Activated effector memory CD4-positive, alpha-beta T cell treated with anti-CD3 and anti-CD28 coated beads, Interleukin-2, amount 50 U/mL, for 16 hours (primary cell): Measurements from ENCODE around the gene TSSC4.
A peak's percentile ranks its signal among the peaks of the same experiment; 100 is the strongest.

Experiments used
- DNase-seq: peaks from one replicate; pipeline ENCODE4 v3.0.0-alpha.2; 2020

The TSSC4 gene

DNA sequence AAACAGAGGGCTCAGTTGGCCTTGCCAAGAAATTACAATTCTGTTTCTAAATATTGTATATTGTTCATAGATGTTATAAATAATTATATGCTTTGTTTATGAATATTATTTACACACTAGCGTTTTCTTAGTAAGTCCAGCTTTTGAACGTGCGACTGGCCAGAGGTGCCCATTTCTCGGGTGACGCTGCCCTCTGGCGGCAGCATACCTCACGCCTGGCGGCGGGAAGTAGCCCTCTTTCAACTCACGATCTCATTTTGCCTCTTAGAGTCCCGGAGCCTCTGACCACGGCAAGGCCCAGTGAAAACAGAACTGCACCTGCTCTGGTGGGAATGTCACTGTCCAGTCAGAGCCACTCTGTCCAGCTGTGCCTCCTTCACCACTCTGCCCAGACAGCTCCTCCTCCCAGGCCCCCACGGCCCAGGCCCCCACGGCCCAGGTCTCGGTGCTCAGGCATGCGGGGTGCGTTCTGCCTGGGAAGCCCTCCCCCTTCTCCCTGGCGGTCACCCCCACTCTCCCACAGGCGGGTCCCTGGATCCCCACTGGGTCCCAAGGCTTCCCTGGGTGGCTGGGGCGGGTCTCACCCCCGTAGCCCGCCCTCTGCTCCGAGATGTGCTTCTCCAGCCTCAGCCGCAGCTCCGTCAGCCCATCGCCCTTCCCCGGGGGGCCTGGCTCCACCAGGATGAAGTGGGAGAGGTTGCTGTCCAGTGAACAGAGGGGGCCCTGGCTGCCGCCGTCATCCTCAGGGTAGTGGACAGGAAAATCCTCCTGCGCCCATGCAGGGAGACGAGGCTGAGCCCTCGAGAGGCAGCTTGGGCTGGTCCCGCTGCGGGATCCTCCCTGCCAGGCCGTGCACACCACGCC lies 19.3 kb downstream of the TSSC4 start:
- DNase-seq = peak; percentile 84

GRCh38 chr11:2420502-2421225 lies 20.1 kb downstream of the TSSC4 start:
- peak; percentile 88 for DNase-seq

DNA sequence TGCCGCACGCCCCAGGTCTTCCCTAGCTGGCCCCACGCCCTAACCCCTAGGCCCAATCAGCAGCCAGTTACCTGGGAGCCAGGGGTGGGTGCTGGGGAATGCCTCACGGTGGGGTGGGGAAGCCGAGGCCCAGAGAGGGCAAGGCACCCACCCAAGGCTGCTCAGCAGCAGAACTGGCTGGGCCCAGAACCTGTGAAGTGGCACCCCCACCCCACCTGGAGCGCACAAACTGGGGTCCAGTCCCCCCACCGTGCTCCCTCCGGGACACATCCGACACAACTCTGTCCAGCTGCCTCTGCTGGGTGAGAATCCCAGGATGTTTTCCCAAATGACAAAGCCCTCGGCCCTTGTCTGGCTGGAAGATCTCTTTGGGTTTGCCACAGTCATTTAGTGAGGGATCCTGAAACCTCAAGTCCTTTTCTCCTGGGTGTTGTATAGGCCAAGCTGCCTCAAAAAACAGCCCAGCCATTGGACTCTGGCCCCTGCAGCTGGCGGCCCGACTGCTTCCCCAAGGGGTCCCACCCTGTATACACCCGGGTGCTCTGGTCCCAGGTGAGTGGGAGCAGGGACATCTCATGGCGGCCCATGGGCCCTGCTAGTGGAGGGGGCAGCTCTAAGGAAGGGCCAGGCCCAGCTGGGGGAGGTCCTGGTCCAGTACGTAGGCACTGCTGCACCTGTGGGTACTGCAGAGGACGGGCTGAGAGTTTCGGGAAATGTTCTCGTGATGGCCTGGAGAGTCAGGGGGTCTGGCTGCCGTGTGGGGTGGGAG lies 20.9 kb downstream of the TSSC4 start:
- no peak for DNase-seq

GRCh38 chr11:2421996-2422395 lies 21.4 kb downstream of the TSSC4 start:
- DNase-seq = no peak

DNA sequence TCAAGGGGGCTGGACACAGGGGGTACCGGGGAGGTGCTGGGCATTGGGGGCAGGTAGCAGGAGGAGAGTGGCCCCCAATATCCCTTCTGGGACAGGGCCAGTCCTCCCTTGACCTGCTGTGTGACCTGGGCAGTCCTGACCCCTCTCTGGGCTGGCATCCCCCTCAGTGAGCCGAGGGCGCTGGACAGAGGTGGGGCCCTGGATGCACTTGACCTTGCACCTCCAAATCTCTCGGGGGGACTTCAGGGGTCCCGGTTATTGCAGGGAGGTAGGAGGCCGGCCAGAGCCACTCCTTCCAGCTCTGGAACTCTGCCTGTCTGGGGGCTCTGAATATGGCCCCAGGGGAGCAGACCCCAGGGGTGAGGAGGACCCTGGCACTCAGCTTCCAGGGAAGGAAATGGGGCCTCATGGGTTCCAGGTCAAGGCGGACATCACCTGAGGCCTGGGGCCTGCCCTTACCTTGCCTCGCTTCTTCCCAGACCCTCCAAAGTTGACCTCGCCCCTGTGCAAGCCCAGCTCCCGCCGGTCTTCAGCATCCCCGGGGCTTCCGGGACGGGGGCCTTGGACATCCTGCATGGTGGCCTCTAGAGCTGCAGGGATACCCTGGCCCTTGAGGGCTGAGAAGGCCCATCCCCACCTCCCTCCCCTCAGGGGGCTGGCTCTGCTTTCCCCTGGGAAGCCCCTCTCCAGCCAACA lies 22.1 kb downstream of the TSSC4 start:
- no peak for DNase-seq

DNA sequence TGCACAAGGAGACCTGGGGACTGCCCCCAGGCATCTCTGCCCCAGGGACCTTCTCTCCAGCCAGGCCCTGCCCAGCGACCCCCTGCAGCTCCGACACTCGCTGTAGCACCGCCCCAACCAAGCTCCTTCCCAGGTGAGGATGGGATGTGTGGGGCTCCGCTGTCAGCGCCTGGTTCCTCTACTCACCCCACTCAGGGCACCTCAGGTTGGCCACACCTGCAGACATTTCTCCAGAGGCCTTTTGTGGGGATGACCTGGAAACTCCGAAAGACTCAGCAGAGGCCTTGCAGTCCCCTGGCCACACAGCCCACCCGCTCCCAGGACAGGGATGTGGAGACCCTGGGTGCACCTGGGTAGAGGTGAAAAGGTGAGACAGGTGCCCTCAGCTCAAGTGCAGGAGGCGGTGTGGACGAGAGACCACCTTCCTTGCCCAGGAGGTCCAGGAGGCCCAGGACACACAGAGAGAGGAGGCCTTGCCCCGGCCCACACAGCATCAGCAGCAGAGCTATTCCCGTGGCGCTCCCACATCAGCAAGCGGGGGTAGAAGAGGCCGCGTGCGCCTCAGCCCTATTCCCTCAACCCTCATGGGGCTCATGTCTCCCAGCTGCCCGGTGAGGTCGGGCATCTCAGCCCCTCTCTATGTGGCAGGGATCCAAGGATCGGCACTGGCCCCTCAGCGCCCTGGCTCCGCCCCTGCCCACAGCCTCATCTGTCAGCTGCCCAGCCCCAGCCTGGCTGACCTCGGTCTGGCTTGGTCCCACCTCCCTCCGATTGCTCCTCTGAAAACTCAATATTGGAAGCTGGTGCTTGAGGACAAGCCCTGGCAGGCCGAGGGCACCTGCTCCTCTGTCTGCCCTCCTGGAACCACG lies 22.8 kb downstream of the TSSC4 start:
- DNase-seq = no peak

DNA sequence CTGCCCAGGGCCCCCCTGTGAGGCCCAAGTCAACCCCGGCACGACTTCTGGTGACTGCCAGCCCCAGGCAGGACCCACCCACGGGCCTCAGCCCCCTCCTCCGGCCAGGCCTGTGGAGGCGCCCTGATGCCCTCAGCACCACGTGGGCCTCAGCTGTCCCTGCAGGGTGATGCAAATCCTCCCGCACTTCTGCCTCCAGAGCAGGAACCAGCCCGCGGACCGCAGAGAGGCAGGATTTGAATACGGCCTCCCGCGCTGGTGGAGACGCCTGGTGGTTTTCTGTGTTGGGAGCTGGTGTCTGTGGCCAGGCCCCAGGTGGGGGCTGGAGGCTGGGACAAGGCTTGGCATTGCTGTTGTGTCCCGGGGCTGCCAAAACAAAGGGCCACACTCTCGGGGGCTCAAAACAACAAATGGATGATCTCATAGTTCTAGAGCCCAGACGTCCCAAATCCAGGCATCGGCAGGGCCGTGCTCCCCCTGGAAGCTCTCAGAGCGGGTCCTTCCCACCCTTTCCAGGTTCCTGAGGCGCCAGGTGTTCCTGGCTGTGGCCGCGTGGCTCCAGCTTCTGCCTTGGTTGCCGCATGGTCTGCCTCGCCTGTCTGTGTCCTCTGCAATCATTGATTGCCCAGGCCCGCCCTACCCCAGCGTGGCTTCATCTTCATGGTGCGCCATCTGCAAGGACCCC lies 24.4 kb downstream of the TSSC4 start:
- DNase-seq = no peak

GRCh38 chr11:2425506-2425905 lies 25.0 kb downstream of the TSSC4 start:
- DNase-seq = no peak

DNA sequence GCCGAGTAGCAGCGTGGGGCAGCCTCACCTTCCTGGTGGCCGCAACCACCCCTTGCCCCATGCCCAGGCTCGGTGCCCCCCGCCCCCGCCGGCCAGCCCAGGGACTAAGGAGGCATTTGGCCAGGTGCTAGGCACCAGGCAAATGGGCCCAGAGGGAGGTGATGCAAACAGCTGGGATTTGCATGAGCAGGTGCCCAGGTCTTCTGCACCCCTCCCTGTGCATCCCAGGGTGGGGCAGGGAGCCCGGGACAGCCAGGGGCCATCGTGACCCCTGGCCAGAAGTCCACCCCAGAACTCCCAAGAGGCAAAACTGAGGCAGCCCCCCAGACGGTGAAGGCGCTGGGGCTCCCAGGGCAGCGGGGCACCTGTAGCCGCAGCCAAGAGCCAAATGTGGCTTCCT lies 25.7 kb downstream of the TSSC4 start:
- DNase-seq = no peak

GRCh38 chr11:2426826-2427521 lies 26.4 kb downstream of the TSSC4 start:
- DNase-seq = no peak

GRCh38 chr11:2427721-2428321 lies 27.3 kb downstream of the TSSC4 start:
- DNase-seq = no peak

DNA sequence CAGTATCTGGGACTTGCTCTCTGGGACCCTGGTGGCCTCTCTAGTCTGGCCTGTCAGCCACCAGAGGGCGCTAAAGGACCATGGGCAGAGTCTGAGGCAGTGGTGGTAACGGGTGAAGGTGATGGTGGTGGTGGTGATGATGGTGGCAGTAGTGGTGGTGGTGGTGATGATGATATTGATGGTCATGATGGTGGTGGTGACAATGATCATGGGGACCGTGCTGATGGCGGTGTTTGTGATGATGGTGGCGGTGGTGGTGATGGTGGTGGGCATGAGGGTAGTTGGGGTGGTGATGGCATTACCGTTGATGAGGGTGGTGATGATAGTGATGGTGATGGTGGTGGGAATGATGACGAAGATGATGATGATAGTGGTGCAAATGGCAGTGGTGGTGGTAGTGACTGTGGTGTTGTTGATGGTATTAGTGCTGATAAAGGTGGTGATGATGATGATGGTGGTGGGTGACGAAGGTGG lies 27.8 kb downstream of the TSSC4 start:
- DNase-seq = peak; percentile 94

- DNase-seq = no peak
Measured at GRCh38 chr11:2431395-2431794, 30.8 kb downstream of the TSSC4 start.

DNA sequence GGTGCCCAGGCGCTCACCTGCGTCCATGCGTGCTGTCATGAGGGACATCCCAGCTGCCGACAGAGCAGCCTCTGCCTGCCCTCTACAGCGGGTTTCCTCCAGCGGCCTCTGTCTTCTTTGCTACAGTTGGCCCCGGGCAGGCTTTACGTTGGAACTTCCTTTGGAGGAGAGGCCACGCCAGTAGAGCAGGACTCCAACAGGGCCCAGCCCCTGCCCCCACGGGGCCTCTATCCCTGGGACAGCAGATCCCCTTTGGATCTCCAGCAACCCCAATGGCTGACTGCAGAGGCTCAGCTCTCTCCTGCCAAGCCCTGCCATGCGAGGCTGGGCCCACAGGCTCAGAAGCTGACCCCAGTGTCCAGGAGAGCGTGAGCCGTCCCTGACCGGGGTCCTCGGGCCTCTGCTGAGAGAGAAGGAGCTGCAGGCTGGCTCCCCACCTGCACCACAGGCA lies 31.6 kb downstream of the TSSC4 start:
- no peak for DNase-seq

DNA sequence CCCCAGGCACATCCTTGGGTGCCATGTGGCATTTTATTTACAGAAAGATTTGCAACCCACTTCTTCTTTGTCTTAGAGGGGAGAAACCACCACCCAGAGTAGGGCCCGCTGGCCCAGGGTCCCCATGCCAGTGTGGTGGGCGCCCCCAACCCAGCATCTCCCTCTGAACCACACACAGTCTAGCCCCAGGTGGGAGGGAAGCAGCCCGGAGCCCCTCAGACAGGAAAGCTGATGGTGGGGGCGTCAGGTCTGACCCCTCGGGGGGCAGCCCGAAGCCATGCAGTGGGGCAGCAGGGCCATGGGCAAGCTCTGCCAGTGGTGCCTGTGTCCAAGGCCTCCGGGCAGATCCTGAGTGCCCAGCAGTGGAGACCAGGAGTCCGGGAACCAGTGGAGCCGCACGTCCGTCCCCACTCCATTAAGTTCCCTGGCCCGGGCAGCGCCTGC lies 32.1 kb downstream of the TSSC4 start:
- DNase-seq = no peak

DNA sequence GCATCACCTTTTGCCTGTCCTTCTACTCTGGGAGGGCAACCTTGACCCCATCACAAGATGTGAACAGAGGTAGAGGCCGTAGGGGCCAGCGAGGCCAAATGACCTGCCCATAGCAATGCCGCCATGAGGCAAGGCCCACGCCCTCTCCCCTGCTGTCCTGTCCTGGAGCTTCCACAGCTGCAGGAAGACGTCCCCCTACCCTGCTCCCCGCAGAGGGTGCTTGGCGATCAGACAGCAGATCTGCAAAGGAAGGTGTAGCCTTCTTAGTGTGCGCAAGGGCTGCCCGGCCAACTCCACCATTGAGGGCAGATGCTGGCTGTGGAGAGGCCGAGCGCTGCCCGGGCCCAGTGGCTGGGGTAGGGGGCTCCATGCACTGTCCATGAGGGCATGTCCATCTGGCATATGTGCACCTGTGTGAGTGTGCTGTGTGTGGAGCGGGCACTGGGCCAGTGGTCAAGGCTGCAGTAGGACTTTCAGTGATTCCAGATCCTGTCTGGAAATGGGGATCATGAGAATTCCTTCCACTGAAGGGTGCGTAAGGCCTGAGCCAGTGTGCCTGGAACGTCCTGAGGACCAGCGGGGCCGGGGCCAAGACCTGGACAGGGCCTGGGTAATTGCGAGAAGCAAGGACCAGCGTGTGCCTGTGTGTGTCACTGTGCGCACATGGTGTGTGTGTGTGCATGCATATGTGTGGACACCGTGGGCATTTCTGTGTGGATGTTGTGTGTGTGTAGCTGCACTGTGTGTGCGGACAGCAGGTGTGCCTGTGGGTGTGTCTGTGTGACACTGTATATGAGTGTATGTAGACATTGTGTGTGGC lies 32.8 kb downstream of the TSSC4 start:
- DNase-seq = no peak

- no peak for DNase-seq
Measured at GRCh38 chr11:2434008-2434407, 33.5 kb downstream of the TSSC4 start.

GRCh38 chr11:2434506-2435255 lies 34.1 kb downstream of the TSSC4 start:
- DNase-seq = no peak
